Measurements from ENCODE around the gene ZNF554. TPM values are rescaled to one million over a fixed set of nuclear protein-coding genes. Genes with fewer than 3 reads are reported as not detected.

The ZNF554 gene
- total RNA-seq, 2 donors from 2014 or later = 3.6 to 4.4 TPM

DNA sequence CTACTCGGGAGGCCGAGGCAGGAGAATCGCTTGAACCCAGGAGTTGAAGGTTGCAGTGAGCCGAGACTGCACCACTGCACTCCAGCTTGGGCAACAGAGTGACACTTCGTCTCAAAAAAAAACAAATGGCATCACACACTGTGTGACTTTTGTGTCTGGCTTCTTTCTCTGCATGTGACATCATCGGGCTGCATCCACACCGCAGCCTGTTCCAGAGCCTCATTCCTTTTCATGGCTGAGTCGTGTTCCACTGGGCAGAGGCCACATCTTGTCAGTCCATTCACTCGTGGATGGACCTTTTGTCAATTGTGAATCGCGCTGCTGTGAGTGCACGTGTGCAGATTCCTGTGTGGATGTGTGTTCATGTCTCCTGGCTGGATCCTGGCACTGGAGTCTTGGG, 26.1 kb upstream of the ZNF554 start:
- intact Hi-C loops (cut with DNase I) = no loop called here
- H3K27me3 ChIP-seq = no peaks in the 10 kb centered on the region
- H3K36me3 ChIP-seq (replicated peaks in 1 of 2; ENCODE audit: insufficient read depth in 1 of 2, low read depth in 2 of 2) = no peaks in the 10 kb centered on the region
- H3K4me1 ChIP-seq = peaks cover 3% of the 10 kb centered on the region
- no peak for TF ChIP-seq POLR2A (IDR thresholded peaks at IDR 0.05)
- TF ChIP-seq, protein P1, sequence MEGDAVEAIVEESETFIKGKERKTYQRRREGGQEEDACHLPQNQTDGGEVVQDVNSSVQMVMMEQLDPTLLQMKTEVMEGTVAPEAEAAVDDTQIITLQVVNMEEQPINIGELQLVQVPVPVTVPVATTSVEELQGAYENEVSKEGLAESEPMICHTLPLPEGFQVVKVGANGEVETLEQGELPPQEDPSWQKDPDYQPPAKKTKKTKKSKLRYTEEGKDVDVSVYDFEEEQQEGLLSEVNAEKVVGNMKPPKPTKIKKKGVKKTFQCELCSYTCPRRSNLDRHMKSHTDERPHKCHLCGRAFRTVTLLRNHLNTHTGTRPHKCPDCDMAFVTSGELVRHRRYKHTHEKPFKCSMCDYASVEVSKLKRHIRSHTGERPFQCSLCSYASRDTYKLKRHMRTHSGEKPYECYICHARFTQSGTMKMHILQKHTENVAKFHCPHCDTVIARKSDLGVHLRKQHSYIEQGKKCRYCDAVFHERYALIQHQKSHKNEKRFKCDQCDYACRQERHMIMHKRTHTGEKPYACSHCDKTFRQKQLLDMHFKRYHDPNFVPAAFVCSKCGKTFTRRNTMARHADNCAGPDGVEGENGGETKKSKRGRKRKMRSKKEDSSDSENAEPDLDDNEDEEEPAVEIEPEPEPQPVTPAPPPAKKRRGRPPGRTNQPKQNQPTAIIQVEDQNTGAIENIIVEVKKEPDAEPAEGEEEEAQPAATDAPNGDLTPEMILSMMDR (IDR thresholded peaks at IDR 0.05) = no peak
- no peak overlapping the region for H3K4me3 ChIP-seq
- ATAC-seq = no peak
- DNase-seq = no peak
- WGBS, 2 donors = 95% methylated on average over 7 to 12 of the region's 12 CpGs
- no peaks in the 10 kb centered on the region for H3K9me3 ChIP-seq
- no peak overlapping the region for H3K27ac ChIP-seq

DNA sequence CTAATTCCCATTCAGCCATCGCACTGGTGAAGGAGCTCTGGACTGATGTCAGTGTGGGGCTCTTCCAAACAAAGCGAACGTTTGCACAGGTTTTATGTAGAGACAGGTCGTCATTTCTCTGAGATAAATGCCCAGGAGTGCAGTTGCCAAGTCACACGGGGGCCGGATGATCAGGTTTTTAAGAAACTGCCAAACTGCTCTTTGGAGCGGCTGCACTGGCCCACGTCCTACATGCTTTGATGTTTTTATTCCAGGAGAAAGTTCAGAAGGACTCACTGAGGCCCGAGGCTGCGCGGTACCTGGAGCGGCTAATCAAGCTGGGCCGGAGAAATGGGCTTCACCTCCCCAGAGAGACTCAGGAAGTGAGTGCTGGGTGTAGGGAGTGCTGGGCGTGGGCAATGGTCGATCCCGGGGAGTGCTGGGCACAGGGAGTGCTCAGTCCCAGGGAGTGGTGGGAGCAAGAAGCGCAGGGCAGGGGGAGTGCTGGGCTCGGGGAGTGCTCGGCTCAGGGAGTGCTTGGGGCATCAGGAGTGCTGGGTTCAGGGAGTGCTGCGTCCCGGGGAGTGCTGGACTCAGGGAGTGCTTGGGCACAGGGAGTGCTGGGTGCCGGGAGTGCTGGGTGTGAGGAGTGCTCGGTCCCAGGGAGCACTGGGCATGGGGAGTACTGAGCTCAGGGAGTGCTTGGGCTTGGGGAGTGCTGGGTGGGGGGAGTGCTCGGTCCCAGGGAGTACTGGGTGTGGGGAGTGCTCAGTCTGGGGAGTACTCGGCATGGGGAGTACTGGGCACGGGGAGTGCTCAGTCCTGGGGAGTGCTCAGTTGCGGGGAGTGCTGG, 23.6 kb upstream of the ZNF554 start:
- TF ChIP-seq POLR2A (IDR thresholded peaks at IDR 0.05) = no peak
- TF ChIP-seq, protein P1 (IDR thresholded peaks at IDR 0.05) = no peak
- ATAC-seq = no peak
- 89 to 94% methylated on average over 27 of the region's 27 CpGs for WGBS, 2 donors

DNA sequence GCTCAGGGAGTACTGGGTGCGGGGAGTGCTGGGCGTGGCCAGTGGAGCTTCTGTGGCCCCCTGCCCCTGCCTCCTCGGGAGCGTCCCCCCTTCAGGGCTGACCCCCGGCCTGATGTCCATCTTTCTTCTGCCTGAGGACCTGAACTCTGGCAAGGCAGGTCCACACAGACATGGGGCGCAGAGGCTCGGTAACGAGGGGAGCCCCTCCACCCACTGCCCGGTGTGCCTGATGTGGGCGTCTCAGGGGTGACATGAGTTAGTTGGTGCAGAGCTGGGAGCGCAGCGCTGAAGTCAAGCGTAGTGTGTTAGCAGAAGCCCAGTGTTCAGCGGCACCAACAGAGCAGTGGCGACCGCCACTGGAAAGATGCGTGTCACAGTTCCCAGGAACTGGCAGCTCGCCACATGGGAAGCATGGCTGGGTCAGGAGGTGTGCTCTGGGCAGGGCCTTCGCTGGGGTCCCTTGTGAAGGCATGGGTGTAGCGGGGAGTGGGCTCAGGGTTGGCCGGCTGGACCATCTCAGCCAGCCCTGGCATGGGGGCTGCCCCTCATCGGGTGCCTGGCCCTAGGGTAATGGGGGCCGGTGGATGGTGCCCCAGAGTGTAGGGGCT, 22.9 kb upstream of the ZNF554 start:
- 95 to 96% methylated on average over 17 to 21 of the region's 23 CpGs for WGBS, 2 donors
- Histone ChIP-seq H3K9me3 (no peaks in the 10 kb centered on the region), H3K36me3 (replicated peaks in 1 of 2; ENCODE audit: insufficient read depth in 1 of 2, low read depth in 2 of 2) (no peaks in the 10 kb centered on the region), H3K4me1 (peaks cover 6% of the 10 kb centered on the region), H3K27ac (no peak overlapping the region), H3K4me3 (no peak overlapping the region), H3K27me3 (no peaks in the 10 kb centered on the region)
- no peak for DNase-seq
- no peak for ATAC-seq
- intact Hi-C loops (cut with DNase I) = no loop called here
- TF ChIP-seq, protein P1 (IDR thresholded peaks at IDR 0.05) = no peak
- no peak for TF ChIP-seq POLR2A (IDR thresholded peaks at IDR 0.05)

More for the DNA sequence above, 23.6 kb upstream of the ZNF554 start:
- Histone ChIP-seq H3K36me3 (replicated peaks in 1 of 2; ENCODE audit: insufficient read depth in 1 of 2, low read depth in 2 of 2) (no peaks in the 10 kb centered on the region), H3K4me1 (peaks cover 6% of the 10 kb centered on the region), H3K27me3 (no peaks in the 10 kb centered on the region), H3K4me3 (no peak overlapping the region), H3K27ac (no peak overlapping the region), H3K9me3 (no peaks in the 10 kb centered on the region)
- no peak for DNase-seq
- intact Hi-C loops (cut with DNase I) = no loop called here

DNA sequence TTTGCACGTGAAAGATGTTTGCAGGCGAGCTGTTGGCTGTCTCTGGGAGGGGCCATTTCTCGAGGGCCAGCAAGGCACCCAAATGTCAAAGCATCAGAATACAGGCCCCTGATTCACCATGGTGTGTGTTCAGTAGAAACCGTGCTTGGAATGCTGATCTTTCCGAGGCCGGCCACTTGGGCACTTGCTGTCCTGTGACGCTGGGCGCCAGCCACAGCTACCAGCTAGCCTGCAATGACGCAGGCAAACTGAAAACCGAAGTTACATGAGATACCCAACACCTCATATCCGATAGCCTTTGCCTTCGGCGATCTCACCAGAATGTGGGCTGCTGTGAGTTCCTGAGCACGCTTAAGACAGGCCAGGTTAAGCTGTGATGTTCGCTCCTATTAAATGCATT, 22.4 kb upstream of the ZNF554 start:
- Histone ChIP-seq H3K27ac (no peak overlapping the region), H3K4me1 (peaks cover 6% of the 10 kb centered on the region), H3K36me3 (replicated peaks in 1 of 2; ENCODE audit: insufficient read depth in 1 of 2, low read depth in 2 of 2) (no peaks in the 10 kb centered on the region), H3K4me3 (no peak overlapping the region), H3K27me3 (no peaks in the 10 kb centered on the region), H3K9me3 (no peaks in the 10 kb centered on the region)
- 95 to 97% methylated on average over 14 of the region's 15 CpGs for WGBS, 2 donors
- ATAC-seq (no peak), DNase-seq (no peak)
- intact Hi-C loops (cut with DNase I) = no loop called here
- TF ChIP-seq POLR2A (IDR thresholded peaks at IDR 0.05) = no peak
- TF ChIP-seq, protein P1 (IDR thresholded peaks at IDR 0.05) = no peak
